Glomerular visceral epithelial cell (primary cell): ENCODE results near the gene TMX3.

ENCODE experiments used
- DNase-seq: peaks from one replicate; pipeline ENCODE4 v3.0.0-alpha.2; 2016; ENCODE audit errors: extremely low spot score

TMX3 gene, protein sequence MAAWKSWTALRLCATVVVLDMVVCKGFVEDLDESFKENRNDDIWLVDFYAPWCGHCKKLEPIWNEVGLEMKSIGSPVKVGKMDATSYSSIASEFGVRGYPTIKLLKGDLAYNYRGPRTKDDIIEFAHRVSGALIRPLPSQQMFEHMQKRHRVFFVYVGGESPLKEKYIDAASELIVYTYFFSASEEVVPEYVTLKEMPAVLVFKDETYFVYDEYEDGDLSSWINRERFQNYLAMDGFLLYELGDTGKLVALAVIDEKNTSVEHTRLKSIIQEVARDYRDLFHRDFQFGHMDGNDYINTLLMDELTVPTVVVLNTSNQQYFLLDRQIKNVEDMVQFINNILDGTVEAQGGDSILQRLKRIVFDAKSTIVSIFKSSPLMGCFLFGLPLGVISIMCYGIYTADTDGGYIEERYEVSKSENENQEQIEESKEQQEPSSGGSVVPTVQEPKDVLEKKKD

DNA sequence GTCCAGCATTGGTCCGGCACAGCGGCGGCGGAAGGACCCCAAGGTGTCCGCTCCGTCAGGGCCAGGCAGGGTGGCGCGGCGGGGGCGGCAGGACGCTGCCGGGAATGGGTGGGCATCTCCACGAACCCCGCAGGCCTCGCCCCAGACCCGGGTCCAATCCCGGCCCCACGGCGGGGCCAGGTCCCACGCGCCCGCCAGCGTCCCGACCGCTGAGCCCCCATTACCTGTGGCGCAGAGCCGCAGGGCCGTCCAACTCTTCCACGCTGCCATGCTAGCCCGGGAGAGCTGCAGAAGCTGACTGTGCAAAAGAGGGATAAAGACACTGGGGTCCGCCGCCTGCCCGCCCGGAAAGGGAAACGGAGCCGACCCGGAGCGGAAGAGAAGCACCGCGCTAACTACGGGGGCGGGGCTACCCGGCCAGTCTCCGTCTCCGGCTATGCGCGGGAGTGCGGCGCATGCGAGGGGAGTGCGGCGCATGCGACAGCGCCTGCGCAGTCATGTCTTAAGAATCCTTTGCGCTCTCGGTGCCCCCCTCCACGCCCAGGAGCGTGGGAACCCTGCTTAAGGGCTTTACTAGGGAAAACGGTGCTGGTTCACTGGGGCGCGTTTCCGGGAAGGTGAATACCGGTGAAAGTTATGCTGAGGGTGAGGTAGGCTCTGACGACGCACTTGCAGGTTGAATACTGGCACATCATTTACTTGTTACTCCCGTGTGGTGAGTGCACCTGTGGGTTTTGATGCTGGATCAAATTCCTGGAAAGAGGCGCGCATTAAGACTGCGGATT lies at the start of gene TMX3:
Gene TMX3 (minus strand): TSS at position 397 of the 785 bp plus-strand sequence. CDS start 127 bp downstream, at position 270.
- DNase-seq: peak; percentile 96

DNA sequence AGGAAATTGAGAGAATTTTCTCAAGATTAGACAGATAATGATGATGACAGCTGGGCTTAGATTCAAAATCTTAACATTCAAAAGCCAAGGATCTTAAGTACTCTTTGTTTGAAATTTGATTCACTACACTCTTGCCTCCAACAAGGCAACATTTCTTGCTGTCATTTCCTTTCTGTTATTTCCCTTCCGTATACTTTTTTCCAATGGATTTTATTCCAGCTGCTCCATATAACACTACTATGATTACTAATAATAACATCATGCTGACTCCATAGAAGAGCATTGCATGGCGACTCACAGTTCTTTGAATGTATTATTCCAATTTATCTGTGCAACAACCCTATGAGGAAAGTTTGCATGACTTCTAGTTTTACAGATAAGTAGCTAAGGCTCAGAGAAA lies 49.1 kb upstream of the TMX3 start:
- no peak for DNase-seq

DNA sequence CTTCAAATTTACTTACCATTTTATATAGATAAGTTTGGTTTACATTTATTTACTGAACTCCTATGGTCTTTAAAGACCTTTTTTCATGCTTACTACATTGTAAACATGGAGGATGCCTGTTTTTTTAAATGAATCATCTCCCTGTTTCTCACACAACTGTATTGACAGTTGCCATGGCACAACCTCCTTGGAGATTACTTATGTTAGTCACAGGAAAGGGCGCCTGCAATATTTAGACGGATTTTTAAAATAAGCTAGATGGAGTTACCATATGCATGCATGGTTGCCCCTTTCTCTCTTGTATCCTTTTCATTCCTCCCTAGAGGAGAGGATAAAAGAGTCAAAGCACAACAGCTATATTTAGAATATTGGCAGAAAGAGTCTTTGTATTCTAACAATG lies 48.2 kb upstream of the TMX3 start:
- no peak for DNase-seq

DNA sequence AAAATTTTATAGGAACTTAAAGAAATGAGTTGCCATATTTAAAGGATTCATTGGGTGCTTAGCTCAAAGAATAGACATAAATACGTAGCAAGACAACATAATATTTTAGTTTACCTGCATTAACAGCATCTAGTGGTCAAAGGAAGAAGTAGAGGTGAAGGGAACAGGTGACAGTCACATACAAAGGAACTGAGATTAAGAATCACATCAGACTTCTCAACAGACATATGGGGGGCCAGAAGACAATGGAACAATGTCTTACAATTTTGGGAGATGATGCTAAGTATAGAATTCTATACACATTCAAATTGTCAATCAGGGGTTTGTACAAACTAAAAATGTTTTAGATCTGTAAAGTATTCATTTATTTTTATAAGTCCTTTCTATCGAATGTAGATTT lies 44.4 kb upstream of the TMX3 start:
- DNase-seq: no peak

DNA sequence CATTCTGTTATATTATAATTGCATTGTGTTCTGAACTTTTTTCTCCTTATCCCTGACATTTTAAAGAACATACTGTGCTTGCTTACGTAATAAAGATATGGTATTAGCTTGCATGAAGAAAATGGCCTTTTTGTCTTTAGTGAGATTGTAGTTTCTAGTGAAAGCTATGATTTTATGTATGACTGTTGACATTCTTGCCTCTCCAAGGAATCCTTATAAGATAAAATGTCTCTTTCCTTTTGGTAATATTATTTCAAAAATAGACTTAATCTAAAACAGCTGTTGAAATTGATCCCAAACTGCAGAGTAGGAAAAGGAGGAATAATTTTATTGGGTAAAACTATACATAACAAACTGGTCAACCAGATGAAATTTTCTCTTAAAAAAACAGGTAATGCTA lies 42.2 kb upstream of the TMX3 start:
- no peak for DNase-seq

DNA sequence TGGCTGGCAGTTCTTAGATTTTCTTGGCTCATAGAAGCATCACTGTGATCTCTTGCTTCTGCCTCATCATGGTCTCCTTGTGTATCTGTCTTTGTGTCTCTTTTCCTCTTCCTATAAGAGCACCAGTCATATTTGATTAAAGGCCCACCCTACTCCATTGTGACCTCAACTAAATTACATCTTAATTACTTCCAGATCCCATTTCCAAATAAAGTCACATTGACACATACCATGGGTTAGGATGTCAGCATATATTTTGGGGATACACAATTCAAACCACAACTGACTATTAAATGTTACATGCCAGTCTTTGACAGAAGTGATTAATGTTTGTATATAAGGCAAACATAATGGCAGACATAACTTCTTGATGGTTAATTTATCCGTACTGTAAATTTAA lies 27.3 kb upstream of the TMX3 start:
- no peak for DNase-seq

DNA sequence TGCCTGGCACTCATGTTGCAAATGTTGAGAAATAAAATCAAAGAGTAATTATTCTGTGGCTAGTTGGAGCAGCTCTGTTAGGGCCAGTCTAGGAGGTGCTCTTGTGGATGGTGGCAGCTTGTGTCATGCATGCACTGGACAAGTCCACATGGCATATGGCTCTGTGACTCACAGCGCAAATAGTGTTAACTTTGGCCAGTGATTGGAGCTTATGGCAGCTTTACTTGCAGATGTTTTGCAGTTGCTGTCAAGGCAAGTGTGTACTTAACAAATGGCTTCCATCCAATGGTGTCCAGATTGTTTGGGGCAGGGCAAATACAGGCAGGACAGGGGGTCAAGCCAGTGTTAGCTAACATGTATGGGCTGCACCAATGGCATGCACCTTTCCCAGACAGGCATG lies 26.1 kb upstream of the TMX3 start:
- no peak for DNase-seq

DNA sequence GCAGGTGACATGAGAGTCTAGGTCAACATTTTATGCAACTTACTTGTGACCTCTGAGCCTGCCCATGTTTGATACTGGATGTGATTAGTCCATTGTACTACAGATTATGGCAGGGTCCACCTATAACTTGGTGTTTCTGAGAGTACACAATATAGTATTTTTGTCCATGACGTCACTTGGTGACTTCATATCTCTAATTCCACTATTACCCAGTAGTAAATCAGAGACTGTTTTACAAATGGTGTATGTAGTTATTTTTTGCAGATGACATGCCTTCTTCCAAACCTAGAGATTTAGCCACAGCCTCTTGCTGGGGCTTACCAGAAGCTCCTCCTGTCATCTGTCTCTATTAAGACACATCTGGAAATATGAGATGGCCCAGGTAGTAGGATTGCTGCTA lies 24.6 kb upstream of the TMX3 start:
- DNase-seq: no peak

DNA sequence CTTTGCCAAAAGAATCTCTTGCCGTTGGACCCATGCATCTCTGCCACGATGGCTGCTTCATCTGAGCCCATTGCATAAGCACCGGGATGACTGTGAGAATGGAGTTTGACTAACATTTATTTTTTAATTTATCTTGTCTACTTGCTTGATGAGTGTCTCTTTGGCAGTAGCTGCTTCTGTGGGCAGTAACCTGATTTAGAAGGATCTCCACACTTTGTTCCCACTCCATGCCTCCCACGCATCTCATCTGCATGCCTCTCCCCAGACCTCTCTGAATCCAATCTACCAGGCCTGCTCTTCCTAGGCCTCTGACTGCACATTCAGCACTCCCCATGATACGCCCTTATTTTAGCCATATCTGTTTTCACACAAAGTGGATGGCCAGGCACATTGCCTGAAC lies 23.7 kb upstream of the TMX3 start:
- DNase-seq: no peak

DNA sequence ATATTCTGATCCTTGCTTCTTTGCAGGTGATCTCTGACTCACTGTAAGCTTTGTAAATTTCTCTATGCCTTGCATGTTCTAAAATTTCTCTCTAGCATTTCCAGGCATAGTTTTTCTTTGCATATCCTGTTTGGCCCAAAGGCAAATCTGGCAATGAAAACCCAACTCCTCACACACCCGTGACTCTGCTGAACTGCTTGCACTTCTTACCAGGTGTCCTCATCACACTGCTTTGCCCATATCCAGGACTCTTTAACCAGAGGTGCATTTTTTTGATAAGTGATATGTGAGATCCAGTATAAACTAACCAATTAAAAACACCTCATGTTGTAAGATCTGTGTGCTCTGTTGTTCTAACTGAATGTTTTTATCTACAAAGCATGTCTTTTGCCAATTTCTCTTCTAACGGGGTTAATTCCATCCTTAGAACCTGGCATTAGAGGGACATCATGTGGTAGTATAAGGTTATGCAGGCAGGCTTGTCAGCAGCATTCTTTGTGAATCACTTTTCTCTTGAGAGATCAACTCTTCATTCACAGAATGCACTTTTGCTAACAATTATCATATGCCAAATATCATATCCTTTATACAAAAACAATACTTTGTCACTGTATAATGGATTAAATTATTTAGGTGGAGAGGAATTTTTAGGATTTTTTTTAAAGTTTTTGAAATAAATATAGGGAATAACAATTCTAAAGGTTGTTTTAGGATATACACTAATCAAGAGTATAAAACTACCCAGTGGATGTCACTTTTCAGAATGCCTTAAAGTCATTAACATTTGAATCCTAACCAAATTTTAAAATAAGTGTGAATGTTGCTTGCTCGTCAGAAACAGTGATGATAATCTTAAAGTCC lies 20.8 kb upstream of the TMX3 start:
- peak; percentile 40 for DNase-seq

DNA sequence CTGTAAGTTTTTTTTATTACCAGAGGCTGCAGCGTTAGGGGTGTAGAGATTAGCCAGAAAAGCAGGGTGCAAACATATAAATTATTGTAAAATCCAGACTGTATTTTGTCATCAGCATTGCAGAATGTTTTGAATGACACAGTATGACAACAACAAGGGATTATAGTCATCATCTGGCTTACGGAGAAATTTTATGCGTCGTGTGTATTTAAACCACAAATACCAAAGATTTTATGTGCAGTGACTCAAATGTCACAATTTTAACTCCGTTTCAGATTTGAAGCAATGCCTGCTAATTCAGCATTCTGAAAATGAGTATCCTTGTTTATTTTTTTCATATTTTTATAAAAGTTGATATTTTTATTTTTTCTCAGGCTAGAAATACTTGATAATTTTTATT lies 19.4 kb upstream of the TMX3 start:
- DNase-seq: peak; percentile 10

DNA sequence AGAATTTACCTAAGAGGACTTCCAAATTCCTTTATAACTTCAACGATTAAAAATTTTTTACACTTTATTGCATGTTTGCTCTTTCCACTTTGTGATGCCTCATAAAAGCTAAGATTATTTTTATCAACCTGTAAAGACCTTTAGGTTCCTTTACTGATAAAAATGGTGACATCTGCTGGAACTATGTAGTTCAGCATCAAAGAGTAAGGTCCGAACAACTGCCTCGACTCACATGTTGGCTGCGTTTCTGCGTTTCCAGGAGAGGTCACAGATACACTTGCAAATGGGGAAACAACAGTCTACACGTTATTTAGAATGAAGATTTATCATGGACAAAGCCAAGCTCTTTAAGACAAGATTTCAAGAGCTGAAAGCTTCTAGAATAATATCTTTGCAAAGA lies 18.8 kb upstream of the TMX3 start:
- no peak for DNase-seq

DNA sequence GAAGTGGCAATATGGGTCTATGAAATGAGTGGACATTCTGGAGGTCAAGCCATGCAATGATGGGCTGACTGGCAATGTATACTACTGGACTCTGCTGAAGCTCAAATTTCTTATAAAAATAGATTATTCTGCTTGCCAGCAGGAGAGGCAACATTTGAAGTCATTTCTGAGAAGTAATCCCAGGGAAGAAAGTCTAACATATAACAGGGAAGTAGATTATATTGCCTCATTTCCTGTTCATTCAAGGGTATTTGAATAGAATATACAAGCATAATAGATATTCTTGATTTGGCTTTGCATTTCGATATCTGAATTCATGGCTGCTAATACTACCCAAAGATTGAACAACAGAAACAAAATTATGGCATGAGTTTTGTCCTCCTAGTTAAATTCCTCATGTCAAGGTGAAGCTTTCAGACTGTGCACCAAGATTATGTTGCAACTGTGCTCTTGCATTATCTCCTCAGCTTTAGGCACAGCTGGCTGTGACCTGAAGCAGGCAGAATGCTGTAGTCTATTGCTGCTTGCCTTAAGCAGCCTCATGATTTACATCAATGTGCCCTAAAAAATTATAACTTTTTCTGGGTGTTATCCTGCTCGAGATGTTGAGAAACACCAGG lies 13.3 kb upstream of the TMX3 start:
- DNase-seq: no peak

DNA sequence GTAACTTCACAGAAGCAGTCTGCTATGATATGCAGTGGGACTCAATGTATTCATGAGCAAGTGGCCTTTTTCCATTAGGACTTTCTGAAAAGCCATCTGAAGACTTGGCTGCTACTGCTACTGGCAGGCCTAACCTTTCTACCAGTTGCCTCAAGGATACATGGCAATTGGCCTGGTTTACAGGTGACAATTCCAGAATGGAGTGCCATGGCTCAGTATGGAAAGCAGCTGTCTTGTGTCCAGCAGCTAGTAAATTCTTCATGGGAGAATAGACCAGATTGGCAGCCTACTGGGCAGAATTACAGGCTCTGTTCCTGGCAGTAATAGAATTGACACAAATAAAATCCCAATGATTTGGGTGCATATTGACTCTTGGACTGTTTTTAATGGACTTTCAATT lies 12.6 kb upstream of the TMX3 start:
- no peak for DNase-seq

DNA sequence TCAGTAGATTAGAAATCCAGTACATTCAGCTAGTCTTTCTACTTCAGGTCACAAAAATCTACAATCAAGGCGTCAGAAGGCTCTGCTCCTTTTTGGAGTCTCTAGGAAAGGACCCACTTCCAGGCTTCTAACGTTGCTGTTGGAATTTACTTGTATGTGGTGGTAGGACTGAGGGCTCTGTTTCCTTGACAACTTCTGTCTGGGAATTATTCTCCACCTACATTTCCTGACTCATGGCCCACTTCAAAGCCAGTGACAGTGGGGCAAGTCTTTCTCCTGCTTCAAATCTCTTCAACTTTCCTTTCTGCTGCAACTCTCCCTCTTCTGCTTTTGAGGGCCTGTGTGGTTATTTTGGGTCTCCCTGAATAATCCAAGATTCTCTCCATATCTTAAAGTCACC lies 10.4 kb upstream of the TMX3 start:
- DNase-seq: no peak

DNA sequence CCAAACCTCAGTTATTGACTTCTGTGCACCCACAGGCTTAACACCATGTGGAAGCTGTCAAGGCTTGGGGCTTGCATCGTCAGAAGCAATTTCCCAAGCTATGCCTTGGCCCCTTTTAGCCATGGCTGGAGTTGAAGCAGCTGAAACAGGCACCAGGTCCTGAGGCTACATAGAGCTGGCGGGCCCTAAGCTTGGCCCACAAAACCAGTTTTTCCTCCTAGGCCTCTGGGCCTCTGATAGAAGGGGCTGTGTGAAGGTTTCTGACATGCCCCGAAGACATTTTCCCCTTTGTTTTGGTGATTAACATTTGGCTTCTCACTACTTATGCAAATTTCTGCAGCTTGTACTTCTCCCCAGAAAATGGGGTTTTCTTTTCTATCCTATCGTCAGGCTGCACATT lies 9.1 kb upstream of the TMX3 start:
- DNase-seq: no peak

DNA sequence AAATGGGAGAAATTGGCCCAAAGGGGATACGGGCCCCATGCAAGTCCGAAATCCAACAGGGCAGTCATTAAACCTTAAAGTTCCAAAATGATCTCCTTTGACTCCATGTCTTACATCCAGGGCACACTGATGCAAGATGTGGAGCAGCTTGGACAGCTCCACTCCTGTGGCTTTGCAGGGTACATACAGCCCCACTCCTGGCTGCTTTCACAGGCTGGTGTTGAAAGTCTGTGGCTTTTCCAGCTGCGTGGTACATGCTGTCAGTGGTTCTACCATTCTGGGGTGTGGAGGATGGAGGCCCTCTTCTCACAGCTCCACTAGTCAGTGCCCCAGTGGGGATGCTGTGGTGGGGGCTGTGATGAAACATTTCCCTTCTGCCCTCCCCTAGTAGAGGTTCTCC lies 8.6 kb upstream of the TMX3 start:
- no peak for DNase-seq

DNA sequence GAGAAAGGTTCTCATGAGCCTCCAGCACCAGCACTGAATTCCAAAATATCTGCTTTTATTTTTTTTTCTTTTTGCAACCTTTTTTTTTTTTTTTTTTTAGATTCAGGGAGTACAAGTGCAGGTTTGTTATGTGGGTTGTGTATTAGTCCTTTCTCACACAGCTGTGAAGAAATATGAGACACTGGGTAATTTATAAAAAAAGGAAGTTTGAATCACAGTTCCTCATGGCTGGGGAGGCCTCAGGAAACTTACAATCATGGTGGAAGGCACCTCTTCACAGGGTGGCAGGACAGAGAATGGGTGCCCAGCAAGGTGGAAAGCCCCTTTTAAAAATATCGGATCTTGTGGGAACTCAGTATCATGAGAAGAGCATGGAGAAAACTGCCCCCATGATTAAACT lies 7.9 kb upstream of the TMX3 start:
- DNase-seq: no peak

DNA sequence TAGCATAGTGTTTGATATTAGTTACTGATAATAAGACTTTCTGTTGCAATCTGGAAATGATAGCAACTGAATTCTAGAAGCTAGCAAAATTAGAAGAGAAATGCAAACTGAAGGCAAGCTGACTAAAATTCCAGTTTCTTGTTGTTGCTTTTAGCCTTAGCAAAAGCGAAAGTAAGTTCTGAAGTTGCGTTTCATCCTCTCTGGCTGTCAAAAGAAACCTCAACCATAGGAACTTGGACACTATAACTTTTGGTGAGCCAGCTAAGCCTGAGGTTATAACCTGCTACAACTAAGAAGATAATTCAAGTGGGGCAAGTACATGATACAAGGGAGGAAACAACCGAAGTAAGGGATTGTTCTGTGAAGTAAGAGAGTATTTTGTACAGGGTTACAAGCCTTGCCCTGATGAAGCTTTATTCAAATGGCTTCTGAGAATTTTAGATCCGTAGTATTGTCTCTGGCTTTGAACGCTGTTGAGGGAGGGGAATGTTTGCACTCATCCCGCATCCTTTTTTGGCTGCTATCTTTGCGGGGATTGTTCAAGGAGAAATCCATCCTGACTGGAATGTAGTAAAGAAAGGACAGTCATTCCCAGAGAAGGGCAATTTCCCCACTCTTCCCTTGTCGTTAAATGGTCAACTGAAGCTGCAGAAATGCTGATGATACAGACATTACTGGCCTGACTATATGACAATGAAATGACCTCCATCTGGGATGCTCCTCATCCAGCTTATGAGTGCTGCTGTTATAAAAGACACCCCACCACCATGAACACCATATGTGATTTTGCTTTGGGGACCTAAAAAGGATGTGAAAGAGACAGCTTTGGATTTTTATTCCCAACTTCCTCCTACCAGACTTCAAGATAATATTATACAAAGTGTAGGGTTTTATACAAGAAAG lies 7.0 kb upstream of the TMX3 start:
- no peak for DNase-seq

DNA sequence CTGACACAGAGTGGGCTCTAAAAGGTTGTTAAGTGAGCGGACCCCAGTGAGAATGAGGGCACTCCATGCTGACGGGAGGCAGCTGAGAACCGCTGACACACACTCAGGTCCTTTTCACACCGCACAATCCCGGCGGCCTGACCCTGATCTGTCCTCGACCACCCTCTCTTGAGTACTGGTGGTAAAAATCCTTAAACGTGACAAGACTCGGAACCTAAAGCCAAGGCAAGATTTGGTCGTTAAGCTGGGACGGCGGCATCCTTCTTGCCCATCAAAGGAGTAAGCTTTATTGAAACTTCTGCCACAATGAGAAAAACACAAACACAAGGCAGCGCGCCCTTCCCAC lies 569 bp downstream of the TMX3 start:
- peak; percentile 8 for DNase-seq

DNA sequence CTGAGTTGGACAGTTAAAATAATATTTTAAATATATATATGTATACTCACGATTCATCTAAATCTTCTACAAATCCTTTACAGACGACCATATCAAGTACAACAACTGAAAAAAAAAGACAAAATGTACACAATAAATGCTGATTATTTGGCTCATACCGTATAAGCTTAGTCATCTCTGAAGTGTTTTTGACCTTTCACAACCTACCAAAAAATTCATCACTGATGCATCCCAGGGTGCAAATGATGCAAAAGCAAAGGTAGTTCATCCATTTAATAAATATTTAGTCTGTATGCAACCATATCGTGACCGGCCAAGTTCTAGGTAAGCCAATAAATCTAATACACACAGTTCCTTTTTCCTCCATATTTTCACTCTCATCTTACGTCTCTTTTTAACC lies 1.1 kb downstream of the TMX3 start:
- DNase-seq: no peak
